Upper lobe of right lung (tissue), 1 donor: Measurements from ENCODE around the gene TMC2. TPM values are rescaled to one million over a fixed set of nuclear protein-coding genes. Genes with fewer than 3 reads are reported as not detected.

ENCODE experiments used
- ATAC-seq: fragments of 200-7000 bp; cut with Tn5 transposase; one replicate; pipeline ENCODE4 v1.9.1; 2020; ENCODE audit warnings: mild to moderate bottlenecking, moderate library complexity
- DNase-seq: peaks from one replicate; pipeline ENCODE4 v3.0.0-alpha.2; 2020
- H3K27ac ChIP-seq: fragments of 200-600 bp; one replicate; pipeline ENCODE4 v1.8.0; 2022
- H3K27me3 ChIP-seq: fragments of 200-600 bp; one replicate; pipeline ENCODE4 v1.8.0; 2022; ENCODE audit warnings: mild to moderate bottlenecking
- H3K36me3 ChIP-seq: fragments of 200-600 bp; one replicate; pipeline ENCODE4 v1.8.0; 2022
- H3K4me1 ChIP-seq: fragments of 200-600 bp; one replicate; pipeline ENCODE4 v1.8.0; 2022
- H3K4me3 ChIP-seq: fragments of 200-600 bp; one replicate; pipeline ENCODE4 v1.8.0; 2022; ENCODE audit warnings: mild to moderate bottlenecking
- H3K9me3 ChIP-seq: fragments of 200-600 bp; one replicate; pipeline ENCODE4 v1.8.0; 2022
- CTCF ChIP-seq: fragments of 200-600 bp; IDR thresholded peaks from one replicate; pipeline ENCODE4 v1.8.0; 2022; ENCODE audit warnings: antibody characterized with exemption
- intact Hi-C: fragments of 100-400 bp; cut with DNase I; formaldehyde crosslinking; loops from one replicate; pipeline ENCODE4 v1.11.0; 2022
- total RNA-seq: library from RNA; stranded (reverse); fragmentation: NEBNext Ultra II Directional; extraction: Animal tissue kit (Norgen Biotek cat#: 25700); gene quantifications from one replicate; pipeline ENCODE4 v1.2.1, GENCODE V29; 2021
- donor health status: DM: no; HTN: yes; CAD: no; lungs with severe emphysema.

TMC2 gene
- total RNA-seq, 1 donor from 2014 or later, result 0.43 TPM

GRCh38 chr20:2593756-2594155 lies 57.4 kb downstream of the TMC2 start:
- no peaks in the 10 kb centered on the region for H3K4me1 ChIP-seq

GRCh38 chr20:2595076-2595475 lies 58.7 kb downstream of the TMC2 start:
- no peak for TF ChIP-seq CTCF
- no peaks in the 10 kb centered on the region for H3K4me1 ChIP-seq
- no peaks in the 10 kb centered on the region for H3K9me3 ChIP-seq
- no peak overlapping the region for H3K4me3 ChIP-seq
- DNase-seq, result no peak
- no peak overlapping the region for H3K27ac ChIP-seq
- intact Hi-C loops, result no loop called here
- no peaks in the 10 kb centered on the region for H3K27me3 ChIP-seq
- H3K36me3 ChIP-seq, result no peaks in the 10 kb centered on the region
- ATAC-seq, result no peak

More at GRCh38 chr20:2593756-2594155, 57.4 kb downstream of the TMC2 start:
- Histone ChIP-seq H3K4me3 (no peak overlapping the region), H3K36me3 (no peaks in the 10 kb centered on the region), H3K9me3 (no peaks in the 10 kb centered on the region), H3K27ac (no peak overlapping the region), H3K27me3 (no peaks in the 10 kb centered on the region)
- DNase-seq (no peak), ATAC-seq (no peak)
- TF ChIP-seq CTCF, result no peak
- intact Hi-C loops, result no loop called here

- no peak for TF ChIP-seq CTCF
- Histone ChIP-seq H3K4me3 (no peak overlapping the region), H3K9me3 (no peaks in the 10 kb centered on the region), H3K4me1 (no peaks in the 10 kb centered on the region), H3K27ac (no peak overlapping the region), H3K36me3 (no peaks in the 10 kb centered on the region), H3K27me3 (no peaks in the 10 kb centered on the region)
- intact Hi-C loops, result no loop called here
- DNase-seq, result no peak
- no peak for ATAC-seq
Observed at GRCh38 chr20:2596673-2597279, 60.4 kb downstream of the TMC2 start.

GRCh38 chr20:2599288-2600006 lies 63.1 kb downstream of the TMC2 start:
- no peaks in the 10 kb centered on the region for H3K36me3 ChIP-seq
- no peaks in the 10 kb centered on the region for H3K4me1 ChIP-seq
- ATAC-seq (no peak), DNase-seq (no peak)
- intact Hi-C loops, result no loop called here
- no peak overlapping the region for H3K27ac ChIP-seq
- no peak for TF ChIP-seq CTCF
- H3K9me3 ChIP-seq, result no peaks in the 10 kb centered on the region
- H3K27me3 ChIP-seq, result no peaks in the 10 kb centered on the region
- H3K4me3 ChIP-seq, result no peak overlapping the region

GRCh38 chr20:2602046-2602735 lies 65.8 kb downstream of the TMC2 start:
- ATAC-seq (no peak), DNase-seq (no peak)
- no peaks in the 10 kb centered on the region for H3K27me3 ChIP-seq
- H3K4me1 ChIP-seq, result no peaks in the 10 kb centered on the region
- H3K9me3 ChIP-seq, result peaks cover 8% of the 10 kb centered on the region
- H3K4me3 ChIP-seq, result no peak overlapping the region
- intact Hi-C loops, result no loop called here
- H3K36me3 ChIP-seq, result no peaks in the 10 kb centered on the region
- TF ChIP-seq CTCF, result no peak
- H3K27ac ChIP-seq, result no peak overlapping the region
